Natural killer cell (primary cell): ENCODE results near the gene PXDC1. TPM values are rescaled to one million over a fixed set of nuclear protein-coding genes. Genes with fewer than 3 reads are reported as not detected.
A peak's percentile ranks its signal among the peaks of the same experiment; 100 is the strongest.
"Not testable (repeated sequence)": the region's sequence is repeated elsewhere in the genome, so short reads cannot be mapped to it uniquely, and the experiment has no call there.

ENCODE experiments used
- ATAC-seq, 3 donors: fragments of 150-1000 bp in 2 of 3; fragments of 200-7000 bp in 1 of 3; cut with Tn5 transposase; 1 replicate in 1 of 3; 2 replicates in 2 of 3; pipeline ENCODE4 v1.10.0; 2021; ENCODE audit warnings: mild to moderate bottlenecking in 2 of 3, moderate library complexity in 2 of 3
- DNase-seq, 2 donors: peaks; one replicate each; pipeline versions ENCODE4 v3.0.0 to v3.0.0-alpha.2; 2013 to 2021; ENCODE audit warnings: mixed read lengths in 1 of 2
- H3K27ac ChIP-seq: one replicate; pipeline ENCODE4 v1.5.1; 2013; ENCODE audit warnings: mild to moderate bottlenecking, low read length
- H3K27me3 ChIP-seq: one replicate; pipeline ENCODE4 v1.6.1; 2013; ENCODE audit warnings: low read length; ENCODE audit not compliant: control insufficient read depth, insufficient read depth
- H3K36me3 ChIP-seq: one replicate; pipeline ENCODE4 v1.6.1; 2013; ENCODE audit warnings: low read length; ENCODE audit not compliant: control insufficient read depth, insufficient read depth
- H3K4me1 ChIP-seq: one replicate; pipeline ENCODE4 v1.6.1; 2013; ENCODE audit warnings: low read length; ENCODE audit not compliant: control insufficient read depth, insufficient read depth
- H3K4me3 ChIP-seq: one replicate; pipeline ENCODE4 v1.5.1; 2013; ENCODE audit warnings: low read length
- H3K9me3 ChIP-seq: one replicate; pipeline ENCODE4 v1.6.1; 2013; ENCODE audit warnings: low read length; ENCODE audit not compliant: control insufficient read depth, insufficient read depth
- H3K27ac Mint-ChIP-seq, 2 donors: one replicate each; pipeline ENCODE4 v1.8.0; 2022; ENCODE audit warnings: mild to moderate bottlenecking in 2 of 2, mixed read lengths in 2 of 2, moderate library complexity in 1 of 2
- H3K27me3 Mint-ChIP-seq, 2 donors: one replicate each; pipeline ENCODE4 v1.8.0; 2022; ENCODE audit warnings: low read depth in 2 of 2, mixed read lengths in 2 of 2
- H3K36me3 Mint-ChIP-seq: one replicate; pipeline ENCODE4 v1.8.0; 2022; ENCODE audit warnings: mixed read lengths
- H3K4me1 Mint-ChIP-seq, 2 donors: one replicate each; pipeline ENCODE4 v1.8.0; 2022; ENCODE audit warnings: mixed read lengths in 2 of 2
- H3K4me3 Mint-ChIP-seq: one replicate; pipeline ENCODE4 v1.8.0; 2022; ENCODE audit warnings: mild to moderate bottlenecking, moderate library complexity, mixed read lengths
- H3K9me3 Mint-ChIP-seq, 2 donors: one replicate each; pipeline ENCODE4 v1.8.0; 2022; ENCODE audit warnings: mixed read lengths in 2 of 2
- CTCF ChIP-seq: fragments of 200-600 bp; IDR thresholded peaks from one replicate; pipeline ENCODE4 v1.8.0; 2022; ENCODE audit warnings: antibody characterized with exemption
- WGBS: methylation state at CpG from one replicate; pipeline ENCODE4 v1.1.7; 2013; ENCODE audit warnings: missing lambda C conversion rate; ENCODE audit not compliant: insufficient coverage; 5-methylcytosine and 5-hydroxymethylcytosine counted together
- intact Hi-C: fragments of 100-400 bp; cut with micrococcal nuclease; formaldehyde crosslinking; loops from one replicate; pipeline ENCODE4 v1.14.2; 2022
- total RNA-seq, 4 donors: library from RNA; stranded (reverse); fragments of 120-200 nt in 1 of 4; gene quantifications; one replicate each; pipeline versions ENCODE4 v1.2.3 to v1.2.4, GENCODE V29; 2013 to 2022

PXDC1 gene
- total RNA-seq, 3 donors from 2014 or later (not counting 1 experiment from before 2014, with no cell fraction given): 0.28 TPM; not detected in 1

DNA sequence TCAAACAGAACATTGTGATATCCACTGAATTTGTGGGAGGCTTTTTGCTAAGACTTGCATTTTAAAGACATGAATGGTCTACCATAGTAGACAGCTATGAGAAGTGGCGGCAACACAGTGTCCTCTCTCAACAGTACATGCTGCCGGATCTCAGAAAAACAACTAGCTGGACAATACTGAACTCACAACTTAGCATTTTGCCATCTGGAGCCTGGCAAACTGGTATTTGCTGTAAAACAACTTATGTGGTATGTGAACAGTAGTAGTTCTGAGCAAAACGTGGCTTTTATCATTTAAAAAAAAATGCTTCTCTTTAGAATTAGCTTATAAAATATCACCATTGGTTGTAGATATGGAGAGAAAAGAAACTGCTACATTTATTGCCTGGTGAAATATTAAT lies 3.3 kb upstream of the PXDC1 start:
- no peak overlapping the region for H3K27ac Mint-ChIP-seq
- WGBS: 92% methylated on average over 2 of the region's 3 CpGs
- H3K4me1 Mint-ChIP-seq: peaks cover 0 to 11% of the 10 kb centered on the region in 2 donors
- intact Hi-C loops: no loop called here
- H3K4me3 Mint-ChIP-seq: no peak overlapping the region
- DNase-seq: no peak
- no peaks in the 10 kb centered on the region for H3K36me3 ChIP-seq
- ATAC-seq: no peak
- H3K27me3 Mint-ChIP-seq: peaks cover 20 to 26% of the 10 kb centered on the region in 2 donors
- TF ChIP-seq CTCF: no peak
- no peaks in the 10 kb centered on the region for H3K9me3 Mint-ChIP-seq
- no peak overlapping the region for H3K27ac ChIP-seq
- no peaks in the 10 kb centered on the region for H3K36me3 Mint-ChIP-seq
- peaks cover 5% of the 10 kb centered on the region for H3K27me3 ChIP-seq
- no peaks in the 10 kb centered on the region for H3K9me3 ChIP-seq
- peaks cover 10% of the 10 kb centered on the region for H3K4me1 ChIP-seq
- no peak overlapping the region for H3K4me3 ChIP-seq

GRCh38 chr6:3754032-3754725 lies 2.7 kb upstream of the PXDC1 start:
- H3K27ac ChIP-seq, DNase-seq, H3K36me3 Mint-ChIP-seq, H3K9me3 ChIP-seq, H3K4me3 Mint-ChIP-seq, H3K4me3 ChIP-seq, H3K36me3 ChIP-seq, H3K27ac Mint-ChIP-seq, intact Hi-C loops, H3K9me3 Mint-ChIP-seq, ATAC-seq, H3K27me3 ChIP-seq: not testable (repeated sequence)
- H3K4me1 ChIP-seq: peaks cover 10% of the 10 kb centered on the region
- 93% methylated on average over 15 of the region's 15 CpGs for WGBS
- peaks cover 26 to 32% of the 10 kb centered on the region in 2 donors for H3K27me3 Mint-ChIP-seq
- H3K4me1 Mint-ChIP-seq: peaks cover 0 to 11% of the 10 kb centered on the region in 2 donors

DNA sequence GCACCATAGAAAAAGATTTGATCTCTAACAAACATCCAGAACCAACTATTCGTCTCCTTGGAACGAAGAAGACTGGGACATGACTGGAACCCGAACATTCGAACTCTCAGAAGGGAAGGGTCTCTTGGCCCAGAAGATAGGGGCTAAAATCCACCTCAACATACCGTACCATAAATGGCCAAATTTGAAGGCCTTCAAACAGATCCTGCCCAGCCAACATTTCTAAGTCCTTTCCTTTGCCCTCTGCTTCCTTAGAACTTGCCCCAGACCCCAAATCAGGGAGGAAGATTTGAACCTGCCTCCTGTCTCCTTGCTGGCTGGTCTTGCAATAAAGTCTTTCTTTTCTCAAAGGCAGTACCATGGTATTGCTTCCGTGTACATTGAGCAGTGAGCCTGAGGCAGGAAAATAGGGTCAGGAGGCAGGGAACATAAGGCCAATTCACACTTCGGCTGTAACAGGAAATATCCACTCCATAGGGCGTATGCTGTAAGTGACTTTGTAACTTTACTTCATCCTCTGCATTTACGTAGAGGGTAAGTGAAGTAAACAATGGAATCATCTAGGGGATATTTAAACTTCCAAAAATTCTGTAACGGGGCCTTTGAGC lies 1.8 kb upstream of the PXDC1 start:
- peaks cover 0 to 11% of the 10 kb centered on the region in 2 donors for H3K4me1 Mint-ChIP-seq
- TF ChIP-seq CTCF: no peak
- no peaks in the 10 kb centered on the region for H3K36me3 ChIP-seq
- intact Hi-C loops: no loop called here
- H3K9me3 ChIP-seq: no peaks in the 10 kb centered on the region
- H3K9me3 Mint-ChIP-seq: no peaks in the 10 kb centered on the region
- peaks cover 5% of the 10 kb centered on the region for H3K27me3 ChIP-seq
- H3K27ac Mint-ChIP-seq: no peak overlapping the region
- H3K4me3 Mint-ChIP-seq: peak overlapping the region; percentile 81
- no peak overlapping the region for H3K4me3 ChIP-seq
- H3K4me1 ChIP-seq: peaks cover 10% of the 10 kb centered on the region
- peaks cover 29 to 36% of the 10 kb centered on the region in 2 donors for H3K27me3 Mint-ChIP-seq
- H3K27ac ChIP-seq: no peak overlapping the region
- WGBS: 94% methylated on average over 10 of the region's 10 CpGs
- DNase-seq (no peak), ATAC-seq (no peak)
- H3K36me3 Mint-ChIP-seq: no peaks in the 10 kb centered on the region

- H3K27me3 Mint-ChIP-seq: peaks cover 32 to 41% of the 10 kb centered on the region in 2 donors
- H3K36me3 Mint-ChIP-seq: no peaks in the 10 kb centered on the region
- no peak for TF ChIP-seq CTCF
- Histone ChIP-seq H3K4me1 (peaks cover 10% of the 10 kb centered on the region), H3K4me3 (peak overlapping the region; percentile 28), H3K27me3 (peaks cover 5% of the 10 kb centered on the region), H3K27ac (no peak overlapping the region), H3K36me3 (no peaks in the 10 kb centered on the region), H3K9me3 (no peaks in the 10 kb centered on the region)
- H3K9me3 Mint-ChIP-seq: no peaks in the 10 kb centered on the region
- intact Hi-C loops: no loop called here
- WGBS: 16% methylated on average over 18 of the region's 22 CpGs
- no peak for DNase-seq
- H3K4me1 Mint-ChIP-seq: peaks cover 0 to 11% of the 10 kb centered on the region in 2 donors
- no peak overlapping the region for H3K27ac Mint-ChIP-seq
- no peak for ATAC-seq
- H3K4me3 Mint-ChIP-seq: peak overlapping the region; percentile 81
Observed at GRCh38 chr6:3752531-3753227, 1.2 kb upstream of the PXDC1 start.
